ENCODE measurements around the gene KRTAP13-3. TPM values are rescaled to one million over a fixed set of nuclear protein-coding genes. Genes with fewer than 3 reads are reported as not detected.
A peak's percentile ranks its signal among the peaks of the same experiment; 100 is the strongest.

Gene KRTAP13-3
- total RNA-seq (not detected), polyA plus RNA-seq (ENCODE audit: insufficient read depth, low read depth, low replicate concordance) (not detected)
- long read RNA-seq, donor 1: 0 reads
- long read RNA-seq, donor 2: 0 reads
- long read RNA-seq, donor 3: 0 reads
- long read RNA-seq, donor 4: 0 reads
- long read RNA-seq, donor 5: 0 reads
- long read RNA-seq, donor 6: 0 reads
- long read RNA-seq, donor 7: 0 reads
- long read RNA-seq, donor 8: 0 reads
- long read RNA-seq, donor 9: 0 reads
- long read RNA-seq, donor 10: 0 reads

DNA sequence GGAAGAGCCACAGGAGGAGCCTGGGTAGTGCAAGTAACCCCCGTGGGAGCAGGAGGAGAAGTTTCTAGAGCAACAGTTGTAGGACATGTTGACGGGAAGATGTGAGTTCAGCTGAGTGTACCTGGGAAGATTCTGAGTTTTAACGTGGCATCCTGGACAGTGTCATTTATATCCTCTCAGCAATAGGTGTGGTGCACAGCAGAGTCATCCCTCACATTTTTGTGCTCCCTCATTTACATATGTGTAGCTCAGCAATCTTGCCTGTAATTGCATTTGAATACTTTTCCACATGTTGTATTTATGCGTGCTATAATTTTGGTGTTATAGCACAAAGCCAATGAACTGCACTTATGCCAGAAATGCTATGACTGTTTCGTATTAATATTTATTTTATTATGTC, at the start of gene KRTAP13-3:
Gene KRTAP13-3 (minus strand): TSS at position 101 of the 400 bp plus-strand sequence. CDS start 14 bp downstream, at position 87.
- no peak within 1 kb of the TSS for H3K27ac ChIP-seq (ENCODE audit: low read depth in 2 of 2, low read length in 2 of 2)
- DNase-seq (no peak), FAIRE-seq (no peak)
- TF ChIP-seq, protein P1, sequence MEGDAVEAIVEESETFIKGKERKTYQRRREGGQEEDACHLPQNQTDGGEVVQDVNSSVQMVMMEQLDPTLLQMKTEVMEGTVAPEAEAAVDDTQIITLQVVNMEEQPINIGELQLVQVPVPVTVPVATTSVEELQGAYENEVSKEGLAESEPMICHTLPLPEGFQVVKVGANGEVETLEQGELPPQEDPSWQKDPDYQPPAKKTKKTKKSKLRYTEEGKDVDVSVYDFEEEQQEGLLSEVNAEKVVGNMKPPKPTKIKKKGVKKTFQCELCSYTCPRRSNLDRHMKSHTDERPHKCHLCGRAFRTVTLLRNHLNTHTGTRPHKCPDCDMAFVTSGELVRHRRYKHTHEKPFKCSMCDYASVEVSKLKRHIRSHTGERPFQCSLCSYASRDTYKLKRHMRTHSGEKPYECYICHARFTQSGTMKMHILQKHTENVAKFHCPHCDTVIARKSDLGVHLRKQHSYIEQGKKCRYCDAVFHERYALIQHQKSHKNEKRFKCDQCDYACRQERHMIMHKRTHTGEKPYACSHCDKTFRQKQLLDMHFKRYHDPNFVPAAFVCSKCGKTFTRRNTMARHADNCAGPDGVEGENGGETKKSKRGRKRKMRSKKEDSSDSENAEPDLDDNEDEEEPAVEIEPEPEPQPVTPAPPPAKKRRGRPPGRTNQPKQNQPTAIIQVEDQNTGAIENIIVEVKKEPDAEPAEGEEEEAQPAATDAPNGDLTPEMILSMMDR (IDR thresholded peaks at IDR 0.05; ENCODE audit: borderline replicate concordance, extremely low read depth, insufficient read depth): no peak
- no peak within 1 kb of the TSS for H3K9ac ChIP-seq (ENCODE audit: low read length in 3 of 3)
- H3K27me3 ChIP-seq (ENCODE audit: control insufficient read depth, insufficient read depth, low read length): no peaks in the 10 kb centered on the region
- H3K36me3 ChIP-seq (ENCODE audit: control insufficient read depth in 2 of 3, insufficient read depth in 3 of 3, low read length in 3 of 3): no peaks in the 10 kb centered on the region
- intact Hi-C loops (cut with DNase I): no loop called here
- H3K9me3 ChIP-seq (ENCODE audit: control insufficient read depth in 2 of 3, insufficient read depth in 1 of 3, low read length in 3 of 3): no peaks in the 10 kb centered on the region
- no peak within 1 kb of the TSS for H3K4me3 ChIP-seq (ENCODE audit: low read length in 3 of 3)
- H3K4me1 ChIP-seq (ENCODE audit: control insufficient read depth in 2 of 3, insufficient read depth in 2 of 3, low read depth in 1 of 3, low read length in 3 of 3): no peaks in the 10 kb centered on the region

GRCh38 chr21:30468900-30469714, 43.4 kb upstream of the KRTAP13-3 start:
- Histone ChIP-seq H3K9me3 (ENCODE audit: control insufficient read depth in 2 of 3, insufficient read depth in 1 of 3, low read length in 3 of 3) (no peaks in the 10 kb centered on the region), H3K27me3 (ENCODE audit: control insufficient read depth, insufficient read depth, low read length) (no peaks in the 10 kb centered on the region), H3K4me1 (ENCODE audit: control insufficient read depth in 2 of 3, insufficient read depth in 2 of 3, low read depth in 1 of 3, low read length in 3 of 3) (no peaks in the 10 kb centered on the region), H3K27ac (ENCODE audit: low read depth in 2 of 2, low read length in 2 of 2) (no peak overlapping the region), H3K4me3 (ENCODE audit: low read length in 3 of 3) (no peak overlapping the region), H3K36me3 (ENCODE audit: control insufficient read depth in 2 of 3, insufficient read depth in 3 of 3, low read length in 3 of 3) (no peaks in the 10 kb centered on the region), H3K9ac (ENCODE audit: low read length in 3 of 3) (no peak overlapping the region)
- TF ChIP-seq, protein P1 (IDR thresholded peaks at IDR 0.05; ENCODE audit: borderline replicate concordance, extremely low read depth, insufficient read depth): no peak
- intact Hi-C loops (cut with DNase I): no loop called here
- FAIRE-seq (no peak), DNase-seq (peak in 4 of 5 donors; percentile 42 to 83 (median 64))

- H3K27me3 ChIP-seq (ENCODE audit: control insufficient read depth, insufficient read depth, low read length): no peaks in the 10 kb centered on the region
- H3K27ac ChIP-seq (ENCODE audit: low read depth in 2 of 2, low read length in 2 of 2): no peak overlapping the region
- DNase-seq (no peak), FAIRE-seq (no peak)
- H3K4me3 ChIP-seq (ENCODE audit: low read length in 3 of 3): no peak overlapping the region
- no peak overlapping the region for H3K9ac ChIP-seq (ENCODE audit: low read length in 3 of 3)
- no peaks in the 10 kb centered on the region for H3K9me3 ChIP-seq (ENCODE audit: control insufficient read depth in 2 of 3, insufficient read depth in 1 of 3, low read length in 3 of 3)
- no peaks in the 10 kb centered on the region for H3K36me3 ChIP-seq (ENCODE audit: control insufficient read depth in 2 of 3, insufficient read depth in 3 of 3, low read length in 3 of 3)
- no peaks in the 10 kb centered on the region for H3K4me1 ChIP-seq (ENCODE audit: control insufficient read depth in 2 of 3, insufficient read depth in 2 of 3, low read depth in 1 of 3, low read length in 3 of 3)
- TF ChIP-seq, protein P1 (IDR thresholded peaks at IDR 0.05; ENCODE audit: borderline replicate concordance, extremely low read depth, insufficient read depth): peak; percentile 8
- intact Hi-C loops (cut with DNase I): no loop called here
Observed at GRCh38 chr21:30463713-30464112, 38.0 kb upstream of the KRTAP13-3 start.
